ENCODE data around the gene ECHDC3. TPM values are rescaled to one million over a fixed set of nuclear protein-coding genes. Genes with fewer than 3 reads are reported as not detected.

Gene ECHDC3, protein sequence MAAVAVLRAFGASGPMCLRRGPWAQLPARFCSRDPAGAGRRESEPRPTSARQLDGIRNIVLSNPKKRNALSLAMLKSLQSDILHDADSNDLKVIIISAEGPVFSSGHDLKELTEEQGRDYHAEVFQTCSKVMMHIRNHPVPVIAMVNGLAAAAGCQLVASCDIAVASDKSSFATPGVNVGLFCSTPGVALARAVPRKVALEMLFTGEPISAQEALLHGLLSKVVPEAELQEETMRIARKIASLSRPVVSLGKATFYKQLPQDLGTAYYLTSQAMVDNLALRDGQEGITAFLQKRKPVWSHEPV
- total RNA-seq, result 1 to 10 TPM in 1 of 3 donors, under 1 TPM in 1, not detected in 1; 0.38 to 4.8 TPM
- total RNA-seq (2013), result 1.5 TPM

DNA sequence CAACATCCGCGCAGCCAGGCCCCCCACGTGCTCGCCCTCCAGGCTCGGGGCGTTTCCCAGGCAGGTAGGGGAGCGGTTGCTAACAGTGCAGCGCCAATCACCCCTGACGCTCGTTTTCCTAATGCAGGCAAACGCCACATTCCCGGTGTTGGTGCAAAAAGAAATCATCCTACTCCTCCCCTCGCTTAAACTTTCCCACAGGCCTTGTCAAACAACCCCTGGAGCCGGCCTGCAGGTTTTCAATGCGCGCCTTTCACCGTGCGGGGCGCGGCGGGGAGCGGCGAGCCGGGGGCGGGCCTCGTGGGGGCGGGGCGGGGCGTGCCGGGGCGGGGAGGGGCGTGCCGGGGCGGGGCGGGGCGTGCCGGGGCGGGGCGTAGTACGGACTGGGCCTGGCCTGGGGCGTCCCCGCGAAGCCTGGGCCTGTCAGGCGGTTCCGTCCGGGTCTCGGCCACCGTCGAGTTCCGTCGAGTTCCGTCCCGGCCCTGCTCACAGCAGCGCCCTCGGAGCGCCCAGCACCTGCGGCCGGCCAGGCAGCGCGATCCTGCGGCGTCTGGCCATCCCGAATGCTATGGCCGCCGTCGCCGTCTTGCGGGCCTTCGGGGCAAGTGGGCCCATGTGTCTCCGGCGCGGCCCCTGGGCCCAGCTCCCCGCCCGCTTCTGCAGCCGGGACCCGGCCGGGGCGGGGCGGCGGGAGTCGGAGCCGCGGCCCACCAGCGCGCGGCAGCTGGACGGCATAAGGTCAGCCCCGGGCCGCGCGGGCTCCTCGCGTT is at the start of gene ECHDC3:
Gene ECHDC3, plus strand, starts transcription at position 374 of the 770 bp plus-strand sequence. Its CDS starts 195 bp downstream, at position 569.
- WGBS (ENCODE audit: insufficient coverage), result 3% methylated on average over 93 of the region's 93 CpGs
- H3K4me1 ChIP-seq (ENCODE audit: control insufficient read depth, insufficient read depth, low read length), result peaks cover 12% of the 10 kb centered on the region
- H3K27me3 Mint-ChIP-seq (ENCODE audit: low read depth in 2 of 2), result peaks cover 8 to 18% of the 10 kb centered on the region in 2 donors
- no peaks in the 10 kb centered on the region for H3K36me3 ChIP-seq (ENCODE audit: control insufficient read depth, insufficient read depth, low read length)
- no peak within 1 kb of the TSS for H3K27ac Mint-ChIP-seq
- ATAC-seq (peak; percentile 88 to 92 (median 89)), DNase-seq (peak; percentile 29 to 60)
- no peaks in the 10 kb centered on the region for H3K9me3 ChIP-seq (ENCODE audit: control insufficient read depth, insufficient read depth, low read length)
- intact Hi-C loops (cut with micrococcal nuclease), result no loop called here
- no peaks in the 10 kb centered on the region for H3K9me3 Mint-ChIP-seq
- no peaks in the 10 kb centered on the region for H3K36me3 Mint-ChIP-seq
- H3K4me3 ChIP-seq (ENCODE audit: low read length), result peak within 1 kb of the TSS; percentile 37
- peaks cover 11 to 16% of the 10 kb centered on the region in 2 donors for H3K4me1 Mint-ChIP-seq
- H3K4me3 Mint-ChIP-seq, result peak within 1 kb of the TSS; percentile 79
- H3K27ac ChIP-seq (ENCODE audit: low read length), result no peak within 1 kb of the TSS
- H3K27me3 ChIP-seq (ENCODE audit: control insufficient read depth, insufficient read depth, low read length), result peaks cover 3% of the 10 kb centered on the region
- TF ChIP-seq, protein P1, sequence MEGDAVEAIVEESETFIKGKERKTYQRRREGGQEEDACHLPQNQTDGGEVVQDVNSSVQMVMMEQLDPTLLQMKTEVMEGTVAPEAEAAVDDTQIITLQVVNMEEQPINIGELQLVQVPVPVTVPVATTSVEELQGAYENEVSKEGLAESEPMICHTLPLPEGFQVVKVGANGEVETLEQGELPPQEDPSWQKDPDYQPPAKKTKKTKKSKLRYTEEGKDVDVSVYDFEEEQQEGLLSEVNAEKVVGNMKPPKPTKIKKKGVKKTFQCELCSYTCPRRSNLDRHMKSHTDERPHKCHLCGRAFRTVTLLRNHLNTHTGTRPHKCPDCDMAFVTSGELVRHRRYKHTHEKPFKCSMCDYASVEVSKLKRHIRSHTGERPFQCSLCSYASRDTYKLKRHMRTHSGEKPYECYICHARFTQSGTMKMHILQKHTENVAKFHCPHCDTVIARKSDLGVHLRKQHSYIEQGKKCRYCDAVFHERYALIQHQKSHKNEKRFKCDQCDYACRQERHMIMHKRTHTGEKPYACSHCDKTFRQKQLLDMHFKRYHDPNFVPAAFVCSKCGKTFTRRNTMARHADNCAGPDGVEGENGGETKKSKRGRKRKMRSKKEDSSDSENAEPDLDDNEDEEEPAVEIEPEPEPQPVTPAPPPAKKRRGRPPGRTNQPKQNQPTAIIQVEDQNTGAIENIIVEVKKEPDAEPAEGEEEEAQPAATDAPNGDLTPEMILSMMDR (IDR thresholded peaks at IDR 0.05), result no peak

DNA sequence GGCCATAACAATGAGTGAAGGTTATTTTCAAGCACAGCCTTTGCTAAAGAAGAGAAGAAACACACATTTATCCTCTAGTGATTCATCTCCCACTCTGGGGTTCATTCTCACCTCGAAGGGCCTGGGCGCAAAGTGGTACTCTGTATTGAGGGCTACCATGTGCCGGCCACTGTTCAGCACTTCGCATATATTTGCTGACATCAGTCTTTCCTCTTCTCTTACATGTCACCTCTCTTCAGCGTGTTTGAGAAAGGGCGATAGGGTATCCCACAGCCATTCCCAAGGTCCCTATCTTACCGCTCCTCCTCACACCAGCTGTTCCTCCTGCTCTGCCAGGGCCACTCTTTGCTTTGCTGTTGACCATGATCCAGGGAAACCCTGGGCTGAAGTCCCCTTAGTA is 48.8 kb upstream of the ECHDC3 start:
- ATAC-seq, result no peak
- H3K4me3 Mint-ChIP-seq, result no peak overlapping the region
- H3K36me3 ChIP-seq (ENCODE audit: control insufficient read depth, insufficient read depth, low read length), result no peaks in the 10 kb centered on the region
- H3K9me3 ChIP-seq (ENCODE audit: control insufficient read depth, insufficient read depth, low read length), result no peaks in the 10 kb centered on the region
- intact Hi-C loops (cut with micrococcal nuclease), result no loop called here
- no peaks in the 10 kb centered on the region for H3K27me3 Mint-ChIP-seq (ENCODE audit: low read depth in 2 of 2)
- H3K36me3 Mint-ChIP-seq, result no peaks in the 10 kb centered on the region
- peaks cover 14 to 28% of the 10 kb centered on the region in 2 donors for H3K4me1 Mint-ChIP-seq
- H3K4me3 ChIP-seq (ENCODE audit: low read length), result no peak overlapping the region
- H3K4me1 ChIP-seq (ENCODE audit: control insufficient read depth, insufficient read depth, low read length), result peaks cover 8% of the 10 kb centered on the region
- no peaks in the 10 kb centered on the region for H3K27me3 ChIP-seq (ENCODE audit: control insufficient read depth, insufficient read depth, low read length)
- no peaks in the 10 kb centered on the region for H3K9me3 Mint-ChIP-seq
- no peak for DNase-seq
- no peak overlapping the region for H3K27ac Mint-ChIP-seq
- no peak overlapping the region for H3K27ac ChIP-seq (ENCODE audit: low read length)
- TF ChIP-seq, protein P1 (IDR thresholded peaks at IDR 0.05), result no peak
- WGBS (ENCODE audit: insufficient coverage), result 91% methylated on average over 7 of the region's 7 CpGs

DNA sequence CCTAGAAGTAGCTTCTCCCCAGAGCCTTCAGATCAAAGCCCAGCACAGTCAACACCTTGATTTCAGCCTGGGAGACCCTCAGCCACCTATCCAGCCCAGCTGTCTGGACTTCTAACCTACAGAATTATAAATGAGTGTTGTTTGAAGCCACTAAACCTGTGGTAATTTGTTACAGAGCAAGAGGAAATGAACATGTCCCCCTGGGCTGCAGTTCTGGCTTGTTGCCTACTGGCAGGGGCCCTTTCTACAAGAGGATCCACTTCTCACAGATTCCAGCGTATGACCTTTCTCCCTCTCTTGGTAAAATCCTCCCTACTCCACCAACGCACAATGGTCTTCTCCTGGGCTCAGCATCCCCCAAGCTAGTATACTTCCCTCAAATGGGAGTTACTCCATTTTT is 46.4 kb upstream of the ECHDC3 start:
- no peak for ATAC-seq
- H3K36me3 Mint-ChIP-seq, result no peaks in the 10 kb centered on the region
- DNase-seq, result no peak
- H3K27me3 Mint-ChIP-seq (ENCODE audit: low read depth in 2 of 2), result no peaks in the 10 kb centered on the region
- no peaks in the 10 kb centered on the region for H3K9me3 Mint-ChIP-seq
- TF ChIP-seq, protein P1 (IDR thresholded peaks at IDR 0.05), result no peak
- Histone ChIP-seq H3K27ac (ENCODE audit: low read length) (no peak overlapping the region), H3K36me3 (ENCODE audit: control insufficient read depth, insufficient read depth, low read length) (no peaks in the 10 kb centered on the region), H3K9me3 (ENCODE audit: control insufficient read depth, insufficient read depth, low read length) (no peaks in the 10 kb centered on the region), H3K4me1 (ENCODE audit: control insufficient read depth, insufficient read depth, low read length) (peaks cover 24% of the 10 kb centered on the region), H3K4me3 (ENCODE audit: low read length) (no peak overlapping the region), H3K27me3 (ENCODE audit: control insufficient read depth, insufficient read depth, low read length) (no peaks in the 10 kb centered on the region)
- no peak overlapping the region for H3K27ac Mint-ChIP-seq
- H3K4me1 Mint-ChIP-seq, result peaks cover 26 to 42% of the 10 kb centered on the region in 2 donors
- intact Hi-C loops (cut with micrococcal nuclease), result no loop called here
- H3K4me3 Mint-ChIP-seq, result no peak overlapping the region
- 84% methylated on average over 2 of the region's 2 CpGs for WGBS (ENCODE audit: insufficient coverage)

Data from natural killer cell (primary cell).